CD4-positive, alpha-beta T cell (primary cell): ENCODE results near the gene HABP4. TPM values are rescaled to one million over a fixed set of nuclear protein-coding genes. Genes with fewer than 3 reads are reported as not detected.

Experiments
- ATAC-seq: fragments of 200-7000 bp; cut with Tn5 transposase; one replicate; pipeline ENCODE4 v1.10.0; 2022; ENCODE audit warnings: mild to moderate bottlenecking; ENCODE audit not compliant: poor library complexity
- CTCF ChIA-PET: fragments of 350-600 bp; sonication (Branson Sonifier 250); formaldehyde crosslinking; loops from one replicate; lab custom pipeline; 2021; ENCODE audit warnings: antibody characterized with exemption, inconsistent platforms; lab: Charles Lee
- POLR2A ChIA-PET: fragments of 350-600 bp; sonication (Branson Sonifier 250); formaldehyde crosslinking; loops from one replicate; lab custom pipeline; 2021; ENCODE audit warnings: antibody characterized with exemption, inconsistent platforms; lab: Charles Lee
- DNase-seq, 14 experiments: peaks; one replicate each; pipeline ENCODE4 v3.0.0-alpha.2; 2013 to 2020; ENCODE audit warnings: mixed read lengths in 2 of 14
- H3K27ac ChIP-seq, 2 donors: one replicate each; pipeline versions ENCODE4 v1.5.1 to v1.7.0; 2013; ENCODE audit warnings: low read length in 2 of 2, low read depth in 1 of 2, mild to moderate bottlenecking in 1 of 2
- H3K27me3 ChIP-seq, 2 experiments: 1 replicate in 1 of 2; 2 replicates in 1 of 2; pipeline versions ENCODE4 v1.6.1 to v1.7.0; 2013; ENCODE audit warnings: low read length in 2 of 2, control low read depth in 1 of 2, mild to moderate bottlenecking in 1 of 2, moderate library complexity in 1 of 2; ENCODE audit not compliant: insufficient read depth in 2 of 2, control insufficient read depth in 1 of 2
- H3K36me3 ChIP-seq: one replicate; pipeline ENCODE4 v1.6.1; 2013; ENCODE audit warnings: low read length, control low read depth; ENCODE audit not compliant: insufficient read depth
- H3K4me1 ChIP-seq: one replicate; pipeline ENCODE4 v1.6.1; 2013; ENCODE audit warnings: low read length, control low read depth; ENCODE audit not compliant: insufficient read depth
- H3K4me3 ChIP-seq: one replicate; pipeline ENCODE4 v1.5.1; 2013; ENCODE audit warnings: mild to moderate bottlenecking, low read length, moderate library complexity
- H3K9me3 ChIP-seq, 2 experiments: 1 replicate in 1 of 2; 2 replicates in 1 of 2; pipeline versions ENCODE4 v1.6.1 to v1.7.0; 2013; ENCODE audit warnings: low read length in 2 of 2, mild to moderate bottlenecking in 2 of 2, control low read depth in 1 of 2, moderate library complexity in 1 of 2; ENCODE audit not compliant: control insufficient read depth in 1 of 2, insufficient read depth in 1 of 2
- H3K27ac Mint-ChIP-seq: one replicate; pipeline ENCODE4 v1.8.0; 2020; ENCODE audit warnings: mixed read lengths
- H3K27me3 Mint-ChIP-seq: one replicate; pipeline ENCODE4 v1.8.0; 2021; ENCODE audit warnings: mixed read lengths
- H3K36me3 Mint-ChIP-seq: one replicate; pipeline ENCODE4 v1.8.0; 2021; ENCODE audit warnings: low read depth, mixed read lengths
- H3K4me1 Mint-ChIP-seq: one replicate; pipeline ENCODE4 v1.8.0; 2021; ENCODE audit warnings: low read depth, mixed read lengths
- H3K4me3 Mint-ChIP-seq: one replicate; pipeline ENCODE4 v1.8.0; 2020; ENCODE audit warnings: mild to moderate bottlenecking, mixed read lengths
- H3K9me3 Mint-ChIP-seq: one replicate; pipeline ENCODE4 v1.8.0; 2020; ENCODE audit warnings: mixed read lengths
- CTCF ChIP-seq: fragments of 200-600 bp; IDR thresholded peaks from one replicate; pipeline ENCODE4 v1.8.0; 2022; ENCODE audit warnings: antibody characterized with exemption, mild to moderate bottlenecking
- intact Hi-C, 2 experiments: fragments of 100-400 bp; cut with DNase I in 1 of 2; cut with micrococcal nuclease in 1 of 2; formaldehyde crosslinking; loops; one replicate each; pipeline versions ENCODE4 v1.15.1 to v1.9.0; 2023 to 2025; cut with DNase I, micrococcal nuclease
- total RNA-seq, 174 experiments: library from RNA in 2 of 174; stranded (reverse) in 2 of 174; gene quantifications; one replicate each; pipeline ENCODE4 v1.2.3 and lab custom pipeline; 2021 to 2026

The HABP4 gene
- total RNA-seq, 2 experiments from 2014 or later = 29.7 to 31.7 TPM

- POLR2A ChIA-PET = no interaction called here
- Histone ChIP-seq H3K4me3 (no peak overlapping the region), H3K4me1 (peaks cover 26% of the 10 kb centered on the region), H3K27me3 (no peaks in the 10 kb centered on the region), H3K27ac (no peak overlapping the region), H3K36me3 (no peaks in the 10 kb centered on the region), H3K9me3 (no peaks in the 10 kb centered on the region)
- DNase-seq (peak in 5 of 14 experiments; percentile 3 to 51 (median 46)), ATAC-seq (no peak)
- TF ChIP-seq CTCF = no peak
- CTCF ChIA-PET = no interaction called here
- intact Hi-C loops = no loop called here
- Mint-ChIP-seq H3K27me3 (no peaks in the 10 kb centered on the region), H3K9me3 (no peaks in the 10 kb centered on the region), H3K27ac (peak overlapping the region; percentile 82), H3K4me3 (peak overlapping the region; percentile 75), H3K36me3 (no peaks in the 10 kb centered on the region), H3K4me1 (peaks cover 25% of the 10 kb centered on the region)
Measured at GRCh38 chr9:96420468-96421219, 29.3 kb upstream of the HABP4 start.

- DNase-seq (no peak), ATAC-seq (no peak)
- H3K4me3 ChIP-seq = no peak overlapping the region
- H3K4me1 ChIP-seq = peaks cover 13% of the 10 kb centered on the region
- no peak overlapping the region for H3K27ac ChIP-seq
- Mint-ChIP-seq H3K27me3 (no peaks in the 10 kb centered on the region), H3K4me3 (no peak overlapping the region), H3K36me3 (no peaks in the 10 kb centered on the region), H3K4me1 (peaks cover 16% of the 10 kb centered on the region), H3K9me3 (no peaks in the 10 kb centered on the region), H3K27ac (no peak overlapping the region)
- no peak for TF ChIP-seq CTCF
- no peaks in the 10 kb centered on the region for H3K27me3 ChIP-seq
- no peaks in the 10 kb centered on the region for H3K36me3 ChIP-seq
- ChIA-PET POLR2A (interaction anchor here (1.0 kb wide), 1 partner anchor 27 kb away, joined by 3 read pairs; no protein-coding TSS in a partner anchor), CTCF (no interaction called here)
- H3K9me3 ChIP-seq = no peaks in the 10 kb centered on the region
- intact Hi-C loops = no loop called here
Measured at GRCh38 chr9:96423322-96423984, 26.5 kb upstream of the HABP4 start.

- POLR2A ChIA-PET = no interaction called here
- no peak overlapping the region for H3K4me3 Mint-ChIP-seq
- TF ChIP-seq CTCF = no peak
Measured at GRCh38 chr9:96423985-96424336, 26.0 kb upstream of the HABP4 start.

More at GRCh38 chr9:96423985-96424336, 26.0 kb upstream of the HABP4 start:
- CTCF ChIA-PET = no interaction called here
- no peak for DNase-seq
- Histone ChIP-seq H3K4me1 (peaks cover 12% of the 10 kb centered on the region), H3K27me3 (no peaks in the 10 kb centered on the region), H3K9me3 (no peaks in the 10 kb centered on the region), H3K27ac (no peak overlapping the region), H3K4me3 (no peak overlapping the region), H3K36me3 (no peaks in the 10 kb centered on the region)
- ATAC-seq = no peak
- intact Hi-C loops = no loop called here
- Mint-ChIP-seq H3K27me3 (no peaks in the 10 kb centered on the region), H3K9me3 (no peaks in the 10 kb centered on the region), H3K36me3 (no peaks in the 10 kb centered on the region), H3K4me1 (peaks cover 16% of the 10 kb centered on the region), H3K27ac (no peak overlapping the region)
